Liver (tissue), 3 donors: Measurements from ENCODE around the gene CFAP74.

Experiments used
- FOXA1 ChIP-seq: IDR thresholded peaks from 2 replicates; pipeline ENCODE4 v1.6.1; 2016; ENCODE audit warnings: antibody characterized with exemption
- HNF4A ChIP-seq, 2 donors: conservative IDR thresholded peaks; 2 replicates each; pipeline ENCODE4 v1.6.1; 2016; ENCODE audit warnings: antibody characterized with exemption in 2 of 2, mild to moderate bottlenecking in 2 of 2
- JUND ChIP-seq, 2 donors: IDR thresholded peaks; 2 replicates each; pipeline ENCODE4 v1.6.1; 2016; ENCODE audit warnings: antibody characterized with exemption in 2 of 2
- RAD21 ChIP-seq, 2 donors: IDR thresholded peaks; 2 replicates each; pipeline ENCODE4 v1.6.1; 2016; ENCODE audit warnings: antibody characterized with exemption in 2 of 2, mild to moderate bottlenecking in 2 of 2
- RXRA ChIP-seq, 2 donors: IDR thresholded peaks; 2 replicates each; pipeline ENCODE4 v1.6.1; 2017 to 2018; ENCODE audit warnings: antibody characterized with exemption in 2 of 2, mild to moderate bottlenecking in 1 of 2
- SP1 ChIP-seq: IDR thresholded peaks from 2 replicates; pipeline ENCODE4 v1.6.1; 2018; ENCODE audit warnings: antibody characterized with exemption, mild to moderate bottlenecking
- TF ChIP-seq, protein P1 (sequence below): fragments of 150-350 bp; IDR thresholded peaks from 2 replicates; pipeline ENCODE4 v1.5.1; 2017; ENCODE audit warnings: improper control_type of control experiment, low read depth, low read length; ENCODE audit not compliant: missing input control
- TF ChIP-seq, protein P2 (sequence below): IDR thresholded peaks from 2 replicates; pipeline ENCODE4 v1.6.1; 2016; ENCODE audit warnings: antibody characterized with exemption, mild to moderate bottlenecking
- TF ChIP-seq, protein P3 (sequence below): IDR thresholded peaks from 2 replicates; pipeline ENCODE4 v1.6.1; 2016; ENCODE audit warnings: antibody characterized with exemption
- donor health status: healthy.
- donor health status: healthy.

DNA sequence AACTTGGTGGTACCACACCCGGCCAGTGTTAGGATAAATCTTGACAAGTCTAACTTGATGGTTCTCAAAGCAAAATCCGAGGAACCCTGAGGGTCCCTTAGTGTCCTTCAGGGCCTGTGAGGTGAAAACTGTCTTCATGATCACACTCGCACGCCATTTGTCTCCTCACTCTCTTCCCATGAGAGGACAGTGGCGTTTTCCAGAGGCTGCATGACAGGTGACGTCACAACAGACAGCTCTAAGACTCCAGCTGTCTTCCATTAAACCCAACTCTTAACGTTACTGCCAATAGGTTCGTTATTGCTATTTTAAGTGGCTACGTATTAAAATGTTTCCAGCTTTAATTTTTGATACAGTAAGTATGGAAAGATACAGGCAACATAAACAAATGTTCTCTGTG is 13.8 kb downstream of the CFAP74 start:
- TF ChIP-seq, protein P1, sequence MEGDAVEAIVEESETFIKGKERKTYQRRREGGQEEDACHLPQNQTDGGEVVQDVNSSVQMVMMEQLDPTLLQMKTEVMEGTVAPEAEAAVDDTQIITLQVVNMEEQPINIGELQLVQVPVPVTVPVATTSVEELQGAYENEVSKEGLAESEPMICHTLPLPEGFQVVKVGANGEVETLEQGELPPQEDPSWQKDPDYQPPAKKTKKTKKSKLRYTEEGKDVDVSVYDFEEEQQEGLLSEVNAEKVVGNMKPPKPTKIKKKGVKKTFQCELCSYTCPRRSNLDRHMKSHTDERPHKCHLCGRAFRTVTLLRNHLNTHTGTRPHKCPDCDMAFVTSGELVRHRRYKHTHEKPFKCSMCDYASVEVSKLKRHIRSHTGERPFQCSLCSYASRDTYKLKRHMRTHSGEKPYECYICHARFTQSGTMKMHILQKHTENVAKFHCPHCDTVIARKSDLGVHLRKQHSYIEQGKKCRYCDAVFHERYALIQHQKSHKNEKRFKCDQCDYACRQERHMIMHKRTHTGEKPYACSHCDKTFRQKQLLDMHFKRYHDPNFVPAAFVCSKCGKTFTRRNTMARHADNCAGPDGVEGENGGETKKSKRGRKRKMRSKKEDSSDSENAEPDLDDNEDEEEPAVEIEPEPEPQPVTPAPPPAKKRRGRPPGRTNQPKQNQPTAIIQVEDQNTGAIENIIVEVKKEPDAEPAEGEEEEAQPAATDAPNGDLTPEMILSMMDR = no peak
- TF ChIP-seq RAD21 (IDR thresholded peaks at IDR 0.05) (no peak), RXRA (IDR thresholded peaks at IDR 0.05) (no peak), FOXA1 (no peak), SP1 (no peak), JUND (IDR thresholded peaks at IDR 0.05) (no peak), HNF4A (conservative IDR thresholded peaks at IDR 0.05) (no peak)
- TF ChIP-seq, protein P2, sequence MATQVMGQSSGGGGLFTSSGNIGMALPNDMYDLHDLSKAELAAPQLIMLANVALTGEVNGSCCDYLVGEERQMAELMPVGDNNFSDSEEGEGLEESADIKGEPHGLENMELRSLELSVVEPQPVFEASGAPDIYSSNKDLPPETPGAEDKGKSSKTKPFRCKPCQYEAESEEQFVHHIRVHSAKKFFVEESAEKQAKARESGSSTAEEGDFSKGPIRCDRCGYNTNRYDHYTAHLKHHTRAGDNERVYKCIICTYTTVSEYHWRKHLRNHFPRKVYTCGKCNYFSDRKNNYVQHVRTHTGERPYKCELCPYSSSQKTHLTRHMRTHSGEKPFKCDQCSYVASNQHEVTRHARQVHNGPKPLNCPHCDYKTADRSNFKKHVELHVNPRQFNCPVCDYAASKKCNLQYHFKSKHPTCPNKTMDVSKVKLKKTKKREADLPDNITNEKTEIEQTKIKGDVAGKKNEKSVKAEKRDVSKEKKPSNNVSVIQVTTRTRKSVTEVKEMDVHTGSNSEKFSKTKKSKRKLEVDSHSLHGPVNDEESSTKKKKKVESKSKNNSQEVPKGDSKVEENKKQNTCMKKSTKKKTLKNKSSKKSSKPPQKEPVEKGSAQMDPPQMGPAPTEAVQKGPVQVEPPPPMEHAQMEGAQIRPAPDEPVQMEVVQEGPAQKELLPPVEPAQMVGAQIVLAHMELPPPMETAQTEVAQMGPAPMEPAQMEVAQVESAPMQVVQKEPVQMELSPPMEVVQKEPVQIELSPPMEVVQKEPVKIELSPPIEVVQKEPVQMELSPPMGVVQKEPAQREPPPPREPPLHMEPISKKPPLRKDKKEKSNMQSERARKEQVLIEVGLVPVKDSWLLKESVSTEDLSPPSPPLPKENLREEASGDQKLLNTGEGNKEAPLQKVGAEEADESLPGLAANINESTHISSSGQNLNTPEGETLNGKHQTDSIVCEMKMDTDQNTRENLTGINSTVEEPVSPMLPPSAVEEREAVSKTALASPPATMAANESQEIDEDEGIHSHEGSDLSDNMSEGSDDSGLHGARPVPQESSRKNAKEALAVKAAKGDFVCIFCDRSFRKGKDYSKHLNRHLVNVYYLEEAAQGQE = no peak
- TF ChIP-seq, protein P3, sequence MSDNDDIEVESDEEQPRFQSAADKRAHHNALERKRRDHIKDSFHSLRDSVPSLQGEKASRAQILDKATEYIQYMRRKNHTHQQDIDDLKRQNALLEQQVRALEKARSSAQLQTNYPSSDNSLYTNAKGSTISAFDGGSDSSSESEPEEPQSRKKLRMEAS = no peak
